Ishikawa (cell line): ENCODE data around the gene SLC18A2.
A peak's percentile ranks its signal among the peaks of the same experiment; 100 is the strongest.

Source experiments
- CEBPB ChIP-seq: IDR thresholded peaks from 2 replicates; pipeline ENCODE4 v1.6.1; 2012
- CREB1 ChIP-seq: IDR thresholded peaks from 2 replicates; pipeline ENCODE4 v1.6.1; 2012; ENCODE audit warnings: low read depth
- EGR1 ChIP-seq: IDR thresholded peaks from 2 replicates; pipeline ENCODE4 v1.6.1; 2012
- EP300 ChIP-seq: IDR thresholded peaks from 2 replicates; pipeline ENCODE4 v1.6.1; 2012; ENCODE audit warnings: borderline replicate concordance
- FOXM1 ChIP-seq: IDR thresholded peaks from 2 replicates; pipeline ENCODE4 v1.6.1; 2012; ENCODE audit warnings: low read depth, borderline replicate concordance
- NFIC ChIP-seq: IDR thresholded peaks from 2 replicates; pipeline ENCODE4 v1.6.1; 2012
- RAD21 ChIP-seq: IDR thresholded peaks from 2 replicates; pipeline ENCODE4 v1.6.1; 2012; ENCODE audit warnings: low read depth
- TAF1 ChIP-seq: IDR thresholded peaks from 2 replicates; pipeline ENCODE4 v1.6.1; 2012; ENCODE audit warnings: low read depth, mild to moderate bottlenecking
- TCF12 ChIP-seq: IDR thresholded peaks from 2 replicates; pipeline ENCODE4 v1.6.1; 2012; ENCODE audit warnings: low read depth
- TEAD4 ChIP-seq: IDR thresholded peaks from 2 replicates; pipeline ENCODE4 v1.6.1; 2012
- USF1 ChIP-seq: IDR thresholded peaks from 2 replicates; pipeline ENCODE4 v1.6.1; 2012
- YY1 ChIP-seq: IDR thresholded peaks from 2 replicates; pipeline ENCODE4 v1.6.1; 2012; ENCODE audit warnings: low read depth
- ZBTB7A ChIP-seq: IDR thresholded peaks from 2 replicates; pipeline ENCODE4 v1.6.1; 2012; ENCODE audit warnings: low read depth
- TF ChIP-seq, protein P1 (sequence below): IDR thresholded peaks from 2 replicates; pipeline ENCODE4 v1.6.1; 2012
- TF ChIP-seq, protein P2 (sequence below): IDR thresholded peaks from 2 replicates; pipeline ENCODE4 v1.6.1; 2012; ENCODE audit warnings: low read depth, mild to moderate bottlenecking

The SLC18A2 gene

GRCh38 chr10:117226813-117227451, 14.0 kb upstream of the SLC18A2 start:
- TF ChIP-seq YY1 (no peak), CEBPB (no peak), RAD21 (peak; percentile 87)
- TF ChIP-seq, protein P1, sequence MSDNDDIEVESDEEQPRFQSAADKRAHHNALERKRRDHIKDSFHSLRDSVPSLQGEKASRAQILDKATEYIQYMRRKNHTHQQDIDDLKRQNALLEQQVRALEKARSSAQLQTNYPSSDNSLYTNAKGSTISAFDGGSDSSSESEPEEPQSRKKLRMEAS: 0 out of 2 replicates have a peak, but pooled peaks have one; percentile 36

GRCh38 chr10:117228210-117228609, 12.7 kb upstream of the SLC18A2 start:
- TF ChIP-seq ZBTB7A: no peak

- TF ChIP-seq USF1: no peak
- no peak for TF ChIP-seq TEAD4
- TF ChIP-seq NFIC: no peak
- no peak for TF ChIP-seq YY1
- TF ChIP-seq, protein P2, sequence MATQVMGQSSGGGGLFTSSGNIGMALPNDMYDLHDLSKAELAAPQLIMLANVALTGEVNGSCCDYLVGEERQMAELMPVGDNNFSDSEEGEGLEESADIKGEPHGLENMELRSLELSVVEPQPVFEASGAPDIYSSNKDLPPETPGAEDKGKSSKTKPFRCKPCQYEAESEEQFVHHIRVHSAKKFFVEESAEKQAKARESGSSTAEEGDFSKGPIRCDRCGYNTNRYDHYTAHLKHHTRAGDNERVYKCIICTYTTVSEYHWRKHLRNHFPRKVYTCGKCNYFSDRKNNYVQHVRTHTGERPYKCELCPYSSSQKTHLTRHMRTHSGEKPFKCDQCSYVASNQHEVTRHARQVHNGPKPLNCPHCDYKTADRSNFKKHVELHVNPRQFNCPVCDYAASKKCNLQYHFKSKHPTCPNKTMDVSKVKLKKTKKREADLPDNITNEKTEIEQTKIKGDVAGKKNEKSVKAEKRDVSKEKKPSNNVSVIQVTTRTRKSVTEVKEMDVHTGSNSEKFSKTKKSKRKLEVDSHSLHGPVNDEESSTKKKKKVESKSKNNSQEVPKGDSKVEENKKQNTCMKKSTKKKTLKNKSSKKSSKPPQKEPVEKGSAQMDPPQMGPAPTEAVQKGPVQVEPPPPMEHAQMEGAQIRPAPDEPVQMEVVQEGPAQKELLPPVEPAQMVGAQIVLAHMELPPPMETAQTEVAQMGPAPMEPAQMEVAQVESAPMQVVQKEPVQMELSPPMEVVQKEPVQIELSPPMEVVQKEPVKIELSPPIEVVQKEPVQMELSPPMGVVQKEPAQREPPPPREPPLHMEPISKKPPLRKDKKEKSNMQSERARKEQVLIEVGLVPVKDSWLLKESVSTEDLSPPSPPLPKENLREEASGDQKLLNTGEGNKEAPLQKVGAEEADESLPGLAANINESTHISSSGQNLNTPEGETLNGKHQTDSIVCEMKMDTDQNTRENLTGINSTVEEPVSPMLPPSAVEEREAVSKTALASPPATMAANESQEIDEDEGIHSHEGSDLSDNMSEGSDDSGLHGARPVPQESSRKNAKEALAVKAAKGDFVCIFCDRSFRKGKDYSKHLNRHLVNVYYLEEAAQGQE: no peak
- TF ChIP-seq ZBTB7A: no peak
- TF ChIP-seq FOXM1: no peak
- no peak for TF ChIP-seq CREB1
- no peak for TF ChIP-seq EP300
- no peak for TF ChIP-seq RAD21
- TF ChIP-seq EGR1: no peak
- TF ChIP-seq CEBPB: no peak
- TF ChIP-seq TCF12: no peak
These were observed 3.4 kb upstream of the SLC18A2 start for GRCh38 chr10:117237401-117237991.

DNA sequence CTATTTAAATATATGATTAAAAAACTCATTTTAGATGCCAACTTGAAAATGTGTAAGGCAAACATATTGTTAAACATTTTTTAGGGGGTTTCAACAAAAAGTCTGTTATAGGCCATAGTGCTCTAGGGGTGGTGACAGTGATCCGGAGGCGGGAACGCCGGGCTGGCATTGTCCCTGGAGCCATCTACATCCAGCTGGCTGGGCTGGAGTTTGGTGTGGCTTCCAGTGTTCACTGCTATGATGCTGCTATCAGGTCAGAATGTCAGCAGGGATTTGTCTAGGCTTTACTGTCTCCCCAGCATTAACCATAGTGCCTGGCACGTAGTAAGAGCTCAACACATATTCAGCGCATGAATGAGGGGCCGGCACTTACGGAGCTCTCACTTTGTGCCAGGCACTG, 1.9 kb upstream of the SLC18A2 start:
- TF ChIP-seq, protein P2: no peak
- no peak for TF ChIP-seq RAD21
- no peak for TF ChIP-seq YY1
- TF ChIP-seq NFIC: no peak
- TF ChIP-seq ZBTB7A: no peak
- TF ChIP-seq FOXM1: no peak
- TF ChIP-seq TEAD4: no peak
- TF ChIP-seq EP300: no peak
- TF ChIP-seq, protein P1: no peak
- no peak for TF ChIP-seq CREB1
- TF ChIP-seq EGR1: no peak
- TF ChIP-seq CEBPB: no peak
- TF ChIP-seq TAF1: no peak

DNA sequence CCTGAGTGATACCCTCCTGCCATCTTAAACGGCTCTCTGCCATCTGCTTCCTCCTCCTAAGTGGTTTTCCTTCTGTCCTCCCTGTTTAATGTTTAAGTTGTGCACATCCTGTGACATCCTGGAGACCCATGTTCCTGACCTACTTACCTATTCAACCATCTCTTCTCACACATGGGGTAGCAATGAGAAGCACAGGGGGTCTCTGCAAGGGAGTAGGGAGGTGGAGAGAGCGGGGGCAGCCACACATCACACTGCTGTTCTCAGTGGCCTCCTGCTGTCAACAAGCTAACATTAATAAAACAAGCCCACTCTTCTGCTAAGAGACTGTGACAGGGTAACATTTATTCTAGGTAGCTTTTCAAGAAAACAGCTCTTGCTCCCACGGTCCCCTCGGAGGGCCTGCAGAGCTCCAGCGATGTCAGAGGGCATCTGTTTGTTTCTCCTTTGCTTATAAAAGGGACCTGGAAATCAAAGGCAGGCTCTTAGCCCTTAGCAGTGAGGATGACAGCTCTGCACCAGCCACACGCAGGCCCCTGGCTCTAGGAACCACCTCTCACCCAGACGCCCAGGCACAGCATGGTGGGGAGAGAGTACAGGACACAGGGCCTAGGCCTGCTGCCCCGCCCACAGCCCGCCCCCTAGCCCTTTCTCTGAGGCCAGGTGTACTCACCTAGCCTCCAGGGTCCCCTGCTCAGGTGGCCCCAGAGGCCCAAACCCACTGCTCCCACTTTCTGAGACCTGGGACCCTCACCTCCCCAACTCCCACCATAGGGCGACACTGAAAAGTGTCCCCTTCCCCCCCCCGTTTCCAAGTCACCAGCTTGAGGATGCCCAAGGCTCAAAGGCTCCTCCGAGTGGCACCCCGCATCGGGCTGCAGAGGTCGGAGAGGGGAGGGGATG, 943 bp upstream of the SLC18A2 start:
- TF ChIP-seq TAF1 (no peak), CREB1 (no peak), EP300 (no peak), ZBTB7A (no peak), NFIC (no peak), RAD21 (no peak), TEAD4 (no peak)
- TF ChIP-seq, protein P1: no peak
